ENCODE measurements around the gene PLCD3. TPM values are rescaled to one million over a fixed set of nuclear protein-coding genes. Genes with fewer than 3 reads are reported as not detected.

Gene PLCD3, protein sequence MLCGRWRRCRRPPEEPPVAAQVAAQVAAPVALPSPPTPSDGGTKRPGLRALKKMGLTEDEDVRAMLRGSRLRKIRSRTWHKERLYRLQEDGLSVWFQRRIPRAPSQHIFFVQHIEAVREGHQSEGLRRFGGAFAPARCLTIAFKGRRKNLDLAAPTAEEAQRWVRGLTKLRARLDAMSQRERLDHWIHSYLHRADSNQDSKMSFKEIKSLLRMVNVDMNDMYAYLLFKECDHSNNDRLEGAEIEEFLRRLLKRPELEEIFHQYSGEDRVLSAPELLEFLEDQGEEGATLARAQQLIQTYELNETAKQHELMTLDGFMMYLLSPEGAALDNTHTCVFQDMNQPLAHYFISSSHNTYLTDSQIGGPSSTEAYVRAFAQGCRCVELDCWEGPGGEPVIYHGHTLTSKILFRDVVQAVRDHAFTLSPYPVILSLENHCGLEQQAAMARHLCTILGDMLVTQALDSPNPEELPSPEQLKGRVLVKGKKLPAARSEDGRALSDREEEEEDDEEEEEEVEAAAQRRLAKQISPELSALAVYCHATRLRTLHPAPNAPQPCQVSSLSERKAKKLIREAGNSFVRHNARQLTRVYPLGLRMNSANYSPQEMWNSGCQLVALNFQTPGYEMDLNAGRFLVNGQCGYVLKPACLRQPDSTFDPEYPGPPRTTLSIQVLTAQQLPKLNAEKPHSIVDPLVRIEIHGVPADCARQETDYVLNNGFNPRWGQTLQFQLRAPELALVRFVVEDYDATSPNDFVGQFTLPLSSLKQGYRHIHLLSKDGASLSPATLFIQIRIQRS
- 12.7 and 13.0 TPM in 2 replicates for total RNA-seq

DNA sequence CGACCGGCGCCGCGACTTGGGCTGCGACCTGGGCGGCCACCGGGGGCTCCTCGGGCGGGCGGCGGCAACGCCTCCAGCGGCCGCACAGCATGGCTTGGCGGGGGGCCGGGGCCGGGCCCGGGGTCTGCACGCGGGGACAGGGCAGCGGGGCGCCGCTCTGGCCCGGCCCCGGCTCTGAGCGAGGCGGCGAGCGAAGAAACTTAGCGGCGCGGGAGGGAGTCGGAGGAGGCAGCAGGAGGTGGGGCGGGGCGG, at the start of gene PLCD3:
PLCD3 (minus strand) TSS at position 196 of the 252 bp plus-strand sequence; CDS start at position 91, 105 bp downstream.
- DNase-seq (ENCODE audit: low read depth in 2 of 2): no peak

DNA sequence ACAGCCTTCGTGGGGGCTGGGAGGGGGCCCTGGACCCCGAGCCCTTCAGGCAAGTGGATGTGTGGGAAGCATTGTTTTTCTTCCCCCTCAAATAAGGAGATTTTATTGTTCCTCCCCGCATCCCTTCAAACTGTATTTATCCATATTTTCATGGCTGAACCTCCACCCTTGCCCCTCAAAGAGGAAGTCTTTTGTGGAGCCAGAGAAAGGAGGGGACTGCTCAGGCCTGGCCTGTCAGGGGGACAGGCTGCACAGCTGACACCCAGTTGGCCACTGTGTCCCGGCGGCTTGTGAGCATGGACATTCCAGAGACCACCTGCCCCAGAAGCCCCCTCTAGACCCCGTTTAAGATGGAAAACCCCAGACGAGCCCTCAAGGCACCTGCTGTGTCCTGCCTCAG, 45.2 kb upstream of the PLCD3 start:
- DNase-seq (ENCODE audit: low read depth in 2 of 2): no peak

DNA sequence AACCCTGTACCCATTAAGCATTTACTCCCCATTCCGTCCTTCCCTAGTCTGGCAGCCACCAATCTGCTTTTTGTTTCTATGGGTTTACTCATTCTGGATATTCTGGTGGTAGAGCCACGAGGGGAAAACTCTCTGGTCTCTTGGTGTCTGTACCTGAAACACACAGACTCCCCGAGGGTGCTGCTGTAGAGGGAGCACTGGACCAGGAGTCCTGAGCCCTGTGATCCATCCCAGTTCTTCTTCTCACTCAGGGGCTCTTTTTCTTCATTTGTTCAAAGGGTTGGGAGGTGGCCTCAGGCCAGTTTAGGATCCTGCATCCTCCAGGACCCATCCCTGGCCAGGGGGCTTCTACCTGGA, 43.4 kb upstream of the PLCD3 start:
- no peak for DNase-seq (ENCODE audit: low read depth in 2 of 2)

DNA sequence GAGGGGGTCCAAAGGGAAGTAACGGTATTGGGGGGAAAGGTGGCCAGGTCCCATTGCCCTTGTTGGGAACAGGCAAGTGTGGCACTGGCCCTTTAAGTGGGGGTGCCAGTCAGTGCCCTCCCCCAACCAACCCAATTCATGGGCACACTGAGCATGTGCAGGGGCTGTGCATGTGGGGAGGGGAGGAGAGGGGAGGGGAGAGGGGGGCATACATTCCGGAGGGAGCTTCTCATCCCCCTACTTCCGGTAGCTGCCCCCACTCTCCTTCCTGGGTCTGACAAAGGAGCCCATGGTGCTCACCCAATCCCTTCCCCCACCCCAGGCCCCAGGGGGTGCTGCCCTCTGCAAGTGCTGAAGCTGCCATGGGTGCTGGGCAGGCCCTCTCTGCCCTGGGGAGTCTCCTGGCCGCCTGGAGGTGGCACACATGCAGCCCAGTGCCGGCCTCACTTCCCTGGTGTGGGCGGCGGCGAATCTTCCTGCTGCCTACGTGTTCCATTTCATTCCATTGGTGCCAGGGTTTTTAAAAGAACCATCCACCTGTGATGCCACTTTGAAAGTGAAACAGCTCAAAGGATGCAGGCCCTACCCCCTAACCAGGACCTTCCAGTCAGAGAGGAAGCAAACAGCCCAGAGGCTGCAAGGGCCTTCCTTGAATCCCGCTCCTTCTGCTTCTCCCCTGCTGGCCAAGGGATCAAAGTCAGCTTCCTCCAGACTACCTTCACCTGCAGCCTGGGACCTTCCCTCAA, 40.4 kb upstream of the PLCD3 start:
- DNase-seq (ENCODE audit: low read depth in 2 of 2): no peak

DNA sequence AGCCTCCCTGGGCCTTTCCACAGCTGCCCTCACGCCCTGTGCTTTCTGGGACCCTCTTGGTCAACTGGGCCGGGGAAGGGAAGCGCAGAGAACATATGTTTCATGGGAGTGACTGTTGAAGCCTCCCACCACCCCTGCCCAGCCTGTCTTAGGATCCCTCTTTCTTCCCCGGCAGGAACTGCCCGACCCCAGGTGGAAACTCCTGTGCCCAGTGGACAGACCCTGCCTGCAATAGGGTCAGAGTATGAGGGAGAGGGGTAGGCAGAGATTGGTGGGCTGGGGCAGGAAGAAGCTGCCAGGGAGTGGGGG, 39.9 kb upstream of the PLCD3 start:
- DNase-seq (ENCODE audit: low read depth in 2 of 2): no peak

DNA sequence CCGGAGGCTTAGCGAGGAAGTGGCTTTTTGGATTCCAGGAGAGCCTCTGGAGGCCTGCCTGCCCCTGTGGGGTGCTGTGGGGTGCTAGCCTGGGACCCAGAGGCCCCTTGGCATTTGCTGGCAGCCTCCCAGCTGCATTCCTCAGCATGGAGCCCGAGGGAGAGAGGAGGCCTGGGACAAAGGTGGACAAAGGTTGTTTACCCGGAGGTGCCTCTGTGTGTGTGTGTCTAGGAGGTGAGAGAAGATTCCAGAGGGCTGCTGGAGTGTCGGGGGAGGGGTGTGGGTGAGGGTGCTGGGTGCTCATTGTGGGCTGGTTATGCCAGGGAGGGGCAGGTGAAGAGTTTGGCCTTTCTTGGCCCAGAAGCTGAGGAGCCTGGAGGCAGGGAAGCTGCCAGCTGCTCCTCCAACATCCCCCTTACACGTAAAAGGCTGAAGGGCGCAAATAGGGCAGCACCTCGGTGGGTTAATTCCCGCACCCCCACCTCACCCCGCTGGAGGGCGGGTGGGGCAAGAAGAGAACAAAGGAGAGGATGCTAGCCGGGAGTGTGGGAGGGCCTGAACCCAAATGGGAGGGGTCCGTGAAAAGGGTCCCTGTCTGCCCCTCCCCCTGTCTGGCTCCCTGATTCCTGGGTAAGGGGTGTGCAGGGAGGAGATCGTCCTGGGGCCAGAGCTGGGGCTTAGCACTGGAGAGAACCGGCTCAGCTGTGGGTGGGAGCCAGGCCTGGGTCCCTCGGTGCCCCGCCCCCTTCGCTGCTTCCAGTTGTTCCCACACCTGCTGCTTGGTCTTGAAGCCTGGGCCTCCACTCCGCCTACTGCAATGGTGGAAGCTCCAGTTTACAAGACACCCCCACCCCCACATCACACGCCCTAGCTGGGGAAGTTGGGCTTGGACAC, 39.3 kb upstream of the PLCD3 start:
- no peak for DNase-seq (ENCODE audit: low read depth in 2 of 2)

DNA sequence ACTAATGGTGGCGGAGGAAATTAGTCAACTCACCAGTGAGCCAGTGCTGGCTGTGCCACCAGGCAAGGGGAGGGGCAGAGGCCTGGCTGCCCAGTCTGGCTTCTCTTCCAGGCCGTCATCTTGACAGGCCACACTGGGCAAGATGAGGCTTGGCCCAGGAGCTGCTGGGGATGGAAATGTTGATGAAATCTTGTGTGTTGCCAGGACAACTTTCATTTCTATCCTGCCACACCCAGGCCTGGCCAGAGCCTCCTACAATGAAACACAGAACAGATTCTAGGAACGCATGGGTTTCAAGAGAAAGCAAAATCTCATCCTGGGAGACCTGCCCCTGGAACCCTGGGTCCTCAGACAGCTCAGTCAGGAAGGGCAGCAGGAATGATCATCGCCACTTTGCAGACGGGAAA, 38.6 kb upstream of the PLCD3 start:
- peak in 1 of 2 donors; percentile 35 for DNase-seq (ENCODE audit: low read depth in 2 of 2)

DNA sequence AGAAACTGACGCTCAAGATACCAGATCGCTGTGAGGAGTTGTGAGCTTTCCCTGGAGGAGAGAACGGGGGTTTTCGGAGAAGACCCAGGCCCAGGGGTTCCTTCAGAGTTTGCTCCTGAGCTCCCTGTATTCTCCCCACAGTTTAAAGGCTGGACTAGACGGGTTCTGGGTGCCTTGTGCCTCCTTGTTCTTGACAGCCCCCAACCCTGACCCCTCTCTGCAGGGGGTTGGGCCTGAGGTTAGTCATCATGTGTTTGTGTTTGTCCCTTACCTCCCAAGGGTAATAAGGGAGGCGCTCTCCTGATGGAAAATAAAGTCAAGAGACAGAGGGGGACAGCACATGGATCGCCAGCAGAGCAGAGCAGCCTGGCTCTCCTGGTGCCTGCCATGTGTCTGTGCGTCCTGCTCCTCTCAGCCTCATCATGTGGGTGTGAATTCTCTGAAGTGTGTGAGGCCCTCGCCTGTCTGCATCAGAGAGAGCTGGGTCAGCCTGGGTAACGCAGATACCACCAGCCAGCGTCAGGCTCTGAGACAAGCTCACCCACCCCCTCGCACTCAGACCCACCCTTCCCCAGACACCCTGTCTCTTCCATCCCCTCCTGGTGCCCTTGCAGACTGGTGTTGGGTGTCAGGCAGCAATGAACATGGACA, 38.1 kb upstream of the PLCD3 start:
- no peak for DNase-seq (ENCODE audit: low read depth in 2 of 2)

DNA sequence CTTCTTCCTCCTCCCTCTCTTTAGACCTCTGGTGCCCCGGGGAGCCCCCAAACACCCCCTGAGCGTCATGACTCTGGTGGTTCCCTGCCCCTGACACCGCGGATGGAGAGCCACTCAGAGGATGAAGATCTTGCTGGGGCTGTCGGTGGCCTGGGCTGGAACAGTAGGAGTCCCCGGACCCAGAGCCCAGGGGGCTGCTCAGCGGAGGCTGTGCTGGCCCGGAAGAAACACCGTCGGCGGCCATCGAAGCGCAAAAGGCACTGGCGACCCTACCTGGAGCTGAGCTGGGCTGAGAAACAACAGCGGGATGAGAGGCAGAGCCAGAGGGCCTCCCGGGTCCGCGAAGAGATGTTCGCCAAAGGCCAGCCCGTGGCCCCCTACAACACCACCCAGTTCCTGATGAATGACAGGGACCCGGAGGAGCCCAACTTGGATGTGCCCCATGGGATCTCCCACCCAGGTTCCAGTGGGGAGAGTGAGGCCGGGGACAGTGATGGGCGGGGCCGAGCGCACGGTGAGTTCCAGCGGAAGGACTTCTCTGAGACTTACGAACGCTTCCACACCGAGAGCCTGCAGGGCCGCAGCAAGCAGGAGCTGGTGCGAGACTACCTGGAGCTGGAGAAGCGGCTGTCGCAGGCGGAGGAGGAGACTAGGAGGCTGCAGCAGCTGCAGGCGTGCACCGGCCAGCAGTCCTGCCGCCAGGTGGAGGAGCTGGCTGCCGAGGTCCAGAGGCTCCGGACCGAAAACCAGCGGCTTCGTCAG, 36.9 kb upstream of the PLCD3 start:
- no peak for DNase-seq (ENCODE audit: low read depth in 2 of 2)

DNA sequence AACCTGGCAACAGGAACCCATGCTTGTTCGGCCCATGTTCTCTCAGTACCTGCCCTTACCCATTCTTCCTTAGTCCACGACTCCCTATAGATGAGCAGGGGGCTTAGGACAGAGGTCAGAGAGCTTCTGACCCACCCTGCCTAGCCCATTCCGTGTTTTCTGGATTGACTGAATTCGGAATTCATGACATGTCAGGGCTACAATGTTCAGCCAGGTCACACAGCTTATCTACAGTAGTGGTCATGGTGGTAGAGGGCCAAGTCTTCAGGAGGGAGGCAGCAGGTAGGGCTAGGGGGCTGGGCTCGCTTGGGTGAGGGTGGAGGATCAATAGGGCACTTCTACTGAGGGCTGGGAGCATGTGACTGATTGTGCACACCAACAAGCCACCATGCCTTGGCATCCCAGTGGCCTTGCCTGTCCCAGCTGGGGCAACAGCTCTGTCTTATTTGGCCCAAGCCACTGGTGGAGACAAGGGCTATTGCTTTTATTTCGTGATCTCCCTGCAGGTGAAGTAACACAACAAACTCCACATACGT, 32.5 kb upstream of the PLCD3 start:
- DNase-seq (ENCODE audit: low read depth in 2 of 2): no peak

DNA sequence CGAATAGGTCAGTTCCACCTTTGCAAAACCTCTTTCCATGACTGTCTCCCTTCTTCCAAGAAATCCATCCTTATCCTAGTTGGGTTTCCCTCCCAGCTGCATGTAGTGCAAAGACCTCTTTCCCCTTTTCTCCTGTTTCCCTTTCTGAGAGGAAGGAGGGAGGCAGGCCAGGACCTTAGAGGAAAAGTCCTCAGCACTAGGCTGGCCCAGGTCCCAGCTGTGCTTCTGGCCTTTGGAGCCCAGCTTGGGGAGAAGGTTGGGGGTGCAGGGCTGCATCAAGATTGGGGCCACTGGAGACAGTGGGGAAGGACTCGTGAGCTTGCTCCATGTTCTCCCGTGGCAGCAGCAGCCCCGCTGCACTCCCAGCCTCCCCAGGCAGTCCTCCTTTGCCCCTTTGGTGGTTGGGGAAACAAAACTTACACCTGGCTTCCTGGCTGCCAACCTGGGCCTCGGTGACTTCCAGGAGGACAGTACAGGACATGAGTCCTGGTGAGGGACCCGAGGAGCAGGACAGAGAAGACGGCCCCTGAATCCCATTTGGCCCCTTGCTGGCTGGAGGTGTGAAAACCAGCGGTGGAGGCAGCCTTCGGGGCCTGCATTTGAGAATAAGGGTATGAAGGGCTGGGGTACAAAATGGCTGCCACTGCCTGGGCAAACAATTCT, 29.8 kb upstream of the PLCD3 start:
- DNase-seq (ENCODE audit: low read depth in 2 of 2): no peak

DNA sequence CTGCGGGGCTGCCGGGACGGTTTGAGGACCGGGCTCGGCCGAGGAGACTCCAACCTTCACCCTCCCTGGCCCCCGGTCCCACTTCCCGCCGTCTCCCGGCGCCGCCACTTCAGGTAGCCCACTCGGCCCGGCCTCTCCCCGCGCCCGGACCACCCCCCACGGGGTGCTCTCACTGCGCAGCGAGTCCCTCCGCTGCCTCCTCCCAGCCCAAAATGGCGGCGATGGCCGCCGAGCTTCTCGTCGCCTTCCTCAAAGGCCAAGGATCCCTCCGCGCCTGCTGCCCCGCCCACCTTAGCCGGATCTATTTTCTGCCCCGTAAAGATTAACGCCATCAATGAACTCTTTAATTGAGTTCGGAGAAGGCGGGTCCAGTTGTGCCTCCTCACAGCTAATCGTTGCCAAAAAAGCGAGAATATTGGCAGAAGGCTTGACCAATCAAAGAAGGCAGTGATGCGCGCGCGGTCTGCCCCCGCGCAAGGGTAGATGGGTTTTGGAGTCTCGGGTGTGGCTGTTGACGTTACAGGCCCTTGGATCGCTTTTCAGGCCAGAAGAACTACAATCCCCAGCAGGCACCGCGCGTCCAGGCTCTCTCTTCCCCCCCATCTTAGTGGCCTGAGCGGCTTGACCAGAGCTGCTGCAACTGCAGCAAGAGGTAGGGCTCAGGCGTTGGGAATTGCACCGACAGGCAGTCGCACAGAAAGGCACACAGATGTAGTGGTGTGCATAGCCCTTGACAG, 29.1 kb upstream of the PLCD3 start, which contains the start of gene HEXIM2:
HEXIM2 (plus strand) TSS at position 588 of the 737 bp plus-strand sequence. CDS start 919 bp downstream, outside the sequence.
- DNase-seq (ENCODE audit: low read depth in 2 of 2): peak; percentile 100

DNA sequence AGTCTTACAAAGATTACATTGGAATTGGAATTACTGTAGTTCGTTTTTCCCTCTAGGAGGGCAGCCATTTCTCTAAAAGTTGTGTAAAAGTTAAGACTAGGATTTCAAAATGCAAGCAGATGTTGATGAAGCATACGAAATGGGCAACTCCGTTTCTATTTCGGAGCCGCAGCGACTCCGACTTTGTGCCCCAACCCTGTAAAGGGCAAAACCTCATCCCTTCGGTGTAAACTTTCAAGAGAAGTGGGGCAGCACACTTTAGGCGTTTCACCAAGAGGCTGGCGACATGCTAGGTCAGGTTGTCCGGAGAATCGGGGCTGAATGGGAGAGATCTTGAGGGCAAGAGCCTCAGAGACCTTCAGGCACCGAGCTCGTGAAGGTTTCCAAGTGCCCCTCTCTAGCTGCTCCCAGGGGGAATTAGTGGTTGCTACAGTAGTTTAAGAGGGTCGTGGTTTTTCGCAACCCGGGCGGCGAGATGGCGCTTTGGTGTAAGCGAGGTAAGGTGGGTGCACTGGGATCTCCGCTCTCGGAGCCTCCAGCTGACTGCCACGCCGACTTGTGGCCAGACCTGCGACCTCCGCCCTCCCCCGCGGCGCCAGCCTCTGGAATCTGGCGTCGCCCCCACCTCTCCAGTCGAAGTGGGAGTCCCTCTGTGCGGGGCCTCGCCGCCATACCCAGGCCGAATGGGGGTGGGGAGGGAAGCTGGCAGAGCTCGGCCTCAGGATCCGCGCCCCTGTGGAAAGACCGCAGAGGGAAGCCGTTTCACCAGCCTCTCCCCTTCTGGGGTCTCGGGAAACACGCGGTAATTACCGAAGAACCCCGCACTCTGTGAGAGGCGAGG, 28.4 kb upstream of the PLCD3 start:
- DNase-seq (ENCODE audit: low read depth in 2 of 2): peak in 1 of 2 donors; percentile 87

DNA sequence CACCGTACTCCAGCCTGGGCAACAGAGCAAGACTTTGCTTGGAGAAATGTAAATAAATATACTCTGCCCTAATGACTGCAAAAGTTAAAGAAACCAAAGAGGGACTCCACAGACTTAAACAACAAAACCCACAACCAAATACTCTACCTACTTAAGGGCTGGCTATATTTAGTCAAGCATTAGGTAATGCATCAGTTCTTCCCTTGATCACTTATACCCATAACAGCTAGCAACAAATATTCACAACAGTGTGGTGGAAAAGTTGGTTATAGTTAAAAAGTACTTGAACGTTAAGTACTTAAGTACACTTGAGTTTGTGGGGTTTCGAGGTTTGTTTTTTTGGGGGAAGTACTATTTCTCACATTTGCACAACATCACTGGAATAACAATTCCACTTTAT, 23.9 kb upstream of the PLCD3 start:
- DNase-seq (ENCODE audit: low read depth in 2 of 2): no peak

DNA sequence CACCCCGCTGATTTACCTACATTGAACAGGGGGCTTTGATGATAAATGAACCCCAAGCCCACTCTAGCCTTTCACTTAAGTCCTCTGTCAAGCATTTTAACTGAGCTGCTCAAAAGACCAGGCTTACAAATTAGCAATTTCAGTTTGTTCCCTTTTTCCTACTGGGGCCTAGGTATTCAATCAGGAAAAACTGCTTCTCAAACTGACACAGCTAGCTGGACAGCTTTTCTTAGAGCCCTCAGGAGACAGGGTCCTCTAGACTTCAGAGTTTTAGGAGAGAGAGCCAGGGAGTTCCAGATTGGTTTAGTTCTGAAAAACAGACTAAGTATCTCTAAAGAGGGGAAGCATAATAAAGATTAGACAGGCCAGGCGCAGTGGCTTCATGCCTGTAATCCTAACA, 23.2 kb upstream of the PLCD3 start:
- no peak for DNase-seq (ENCODE audit: low read depth in 2 of 2)

DNA sequence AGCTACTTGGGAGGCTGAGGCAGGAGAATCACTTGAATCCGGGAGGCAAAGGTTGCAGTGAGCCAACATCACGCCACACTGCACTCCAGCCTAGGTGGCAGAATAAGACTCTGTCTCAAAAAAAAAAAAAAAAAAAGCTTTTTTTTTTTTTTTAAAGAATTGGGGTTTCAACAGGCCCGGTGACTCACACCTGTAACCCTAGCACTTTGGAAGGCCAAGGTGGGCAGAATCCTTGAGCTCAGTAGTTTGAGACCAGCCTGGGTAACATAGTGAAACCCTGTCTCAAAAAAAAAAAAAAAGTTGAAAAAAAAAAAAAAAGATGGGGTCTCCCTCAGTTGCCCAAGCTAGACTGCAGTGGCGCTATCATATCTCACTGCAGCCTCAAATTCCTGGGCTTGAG, 22.7 kb upstream of the PLCD3 start:
- DNase-seq (ENCODE audit: low read depth in 2 of 2): no peak

DNA sequence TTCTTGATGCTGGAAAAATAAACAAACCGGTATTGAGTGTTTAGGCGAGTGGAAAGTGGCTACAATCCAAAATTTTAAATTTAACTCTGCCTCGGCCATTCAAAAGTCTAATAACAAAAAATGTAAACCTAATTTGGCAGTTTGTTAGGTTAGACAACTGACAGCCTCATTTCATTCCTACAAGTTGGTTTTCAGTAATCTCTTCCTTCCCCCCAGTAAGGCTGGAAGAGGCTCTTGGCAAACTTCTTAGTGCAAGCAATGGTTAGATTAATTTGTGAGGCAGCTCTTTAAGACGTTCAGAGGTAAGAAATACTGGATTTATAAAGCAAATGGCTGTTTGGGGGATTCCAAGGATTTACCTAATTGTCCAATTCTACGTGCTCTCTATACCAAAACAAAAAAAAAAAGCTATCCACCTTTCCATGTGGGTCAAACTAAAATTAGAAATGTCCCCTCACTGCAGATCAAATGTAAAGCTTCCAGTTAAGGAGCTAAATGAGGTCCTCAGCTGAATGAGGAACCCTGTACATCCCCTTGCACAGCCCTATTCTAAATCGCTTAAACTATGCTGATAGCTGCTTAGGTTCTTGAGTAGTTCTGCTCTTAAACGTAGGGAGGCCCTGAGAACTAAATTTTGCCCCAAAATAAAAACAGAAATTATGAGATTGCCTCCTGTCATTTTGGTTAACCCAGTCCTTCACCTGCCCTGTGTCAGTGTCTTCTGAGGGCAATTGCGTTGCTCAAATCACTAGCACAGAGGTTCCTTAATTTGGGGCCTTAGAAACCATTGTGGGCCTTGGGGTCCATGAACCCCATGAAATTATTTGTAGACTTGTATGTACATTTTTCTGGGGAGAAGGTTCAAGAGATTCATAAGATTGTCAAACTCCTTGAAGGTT, 18.8 kb upstream of the PLCD3 start:
- DNase-seq (ENCODE audit: low read depth in 2 of 2): no peak
